Activated CD4-positive, alpha-beta T cell treated with anti-CD3 and anti-CD28 coated beads for 36 hours (primary cell): ENCODE measurements around the gene SCN4A. TPM values are rescaled to one million over a fixed set of nuclear protein-coding genes. Genes with fewer than 3 reads are reported as not detected.
"Not testable (repeated sequence)": the region's sequence is repeated elsewhere in the genome, so short reads cannot be mapped to it uniquely, and the experiment has no call there.

Source experiments
- ATAC-seq: fragments of 200-7000 bp; cut with Tn5 transposase; one replicate; pipeline ENCODE4 v1.10.0; 2021; ENCODE audit warnings: mild to moderate bottlenecking, moderate library complexity
- CTCF ChIA-PET: fragments of 350-600 bp; sonication (Branson Sonifier 250); formaldehyde crosslinking; loops from one replicate; lab custom pipeline; 2021; ENCODE audit warnings: antibody characterized with exemption; lab: Charles Lee
- POLR2A ChIA-PET: fragments of 350-600 bp; sonication (Branson Sonifier 250); formaldehyde crosslinking; loops from one replicate; lab custom pipeline; 2021; ENCODE audit warnings: antibody characterized with exemption, inconsistent platforms; lab: Charles Lee
- DNase-seq: peaks from one replicate; pipeline ENCODE4 v3.0.0-alpha.2; 2020
- H3K27ac Mint-ChIP-seq: one replicate; pipeline ENCODE4 v1.8.0; 2021; ENCODE audit warnings: mixed read lengths
- H3K27me3 Mint-ChIP-seq: one replicate; pipeline ENCODE4 v1.8.0; 2021; ENCODE audit warnings: mixed read lengths
- H3K36me3 Mint-ChIP-seq: one replicate; pipeline ENCODE4 v1.8.0; 2021; ENCODE audit warnings: low read depth, mixed read lengths
- H3K4me1 Mint-ChIP-seq: one replicate; pipeline ENCODE4 v1.8.0; 2021; ENCODE audit warnings: mixed read lengths
- H3K4me3 Mint-ChIP-seq: one replicate; pipeline ENCODE4 v1.8.0; 2021; ENCODE audit warnings: mild to moderate bottlenecking, moderate library complexity, mixed read lengths
- H3K9me3 Mint-ChIP-seq: one replicate; pipeline ENCODE4 v1.8.0; 2021; ENCODE audit warnings: low read depth, mixed read lengths
- intact Hi-C, 2 experiments: fragments of 100-400 bp; cut with DNase I in 1 of 2; cut with micrococcal nuclease in 1 of 2; formaldehyde crosslinking; loops; one replicate each; pipeline versions ENCODE4 v1.14.2 to v1.15.1; 2022 to 2024; cut with DNase I, micrococcal nuclease
- total RNA-seq, 2 experiments: library from RNA; stranded (reverse); gene quantifications; one replicate each; pipeline ENCODE4 v1.2.3, GENCODE V29; 2021

SCN4A gene
- total RNA-seq, 2 experiments from 2014 or later, result 0.21 to 0.50 TPM

DNA sequence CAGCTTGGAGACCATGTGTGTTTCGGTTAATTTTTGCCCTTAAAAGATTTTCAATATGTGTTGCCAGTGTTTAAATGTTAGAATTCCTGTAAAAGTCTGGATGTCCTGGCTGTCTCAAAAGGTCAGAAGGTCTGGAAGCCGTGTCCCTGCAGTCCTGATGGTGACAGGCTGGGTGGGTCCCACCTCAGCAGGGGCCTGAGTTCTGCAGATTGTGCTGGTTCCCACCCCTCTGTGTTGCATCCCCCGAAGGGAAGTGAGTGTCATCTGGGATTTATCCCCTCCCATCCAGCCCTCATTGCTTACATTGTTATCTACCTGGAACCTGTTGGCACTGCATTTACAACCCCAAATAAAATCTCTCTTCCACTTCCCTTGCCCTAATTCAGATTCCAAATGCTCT, 78.7 kb downstream of the SCN4A start:
- CTCF ChIA-PET, result interaction anchor here (2.2 kb wide), 1 partner anchor 31 kb away, joined by 5 read pairs; no protein-coding TSS in a partner anchor
- H3K9me3 Mint-ChIP-seq, H3K36me3 Mint-ChIP-seq, ATAC-seq, H3K4me3 Mint-ChIP-seq, intact Hi-C loops, DNase-seq, H3K4me1 Mint-ChIP-seq, POLR2A ChIA-PET, H3K27ac Mint-ChIP-seq, H3K27me3 Mint-ChIP-seq: not testable (repeated sequence)

DNA sequence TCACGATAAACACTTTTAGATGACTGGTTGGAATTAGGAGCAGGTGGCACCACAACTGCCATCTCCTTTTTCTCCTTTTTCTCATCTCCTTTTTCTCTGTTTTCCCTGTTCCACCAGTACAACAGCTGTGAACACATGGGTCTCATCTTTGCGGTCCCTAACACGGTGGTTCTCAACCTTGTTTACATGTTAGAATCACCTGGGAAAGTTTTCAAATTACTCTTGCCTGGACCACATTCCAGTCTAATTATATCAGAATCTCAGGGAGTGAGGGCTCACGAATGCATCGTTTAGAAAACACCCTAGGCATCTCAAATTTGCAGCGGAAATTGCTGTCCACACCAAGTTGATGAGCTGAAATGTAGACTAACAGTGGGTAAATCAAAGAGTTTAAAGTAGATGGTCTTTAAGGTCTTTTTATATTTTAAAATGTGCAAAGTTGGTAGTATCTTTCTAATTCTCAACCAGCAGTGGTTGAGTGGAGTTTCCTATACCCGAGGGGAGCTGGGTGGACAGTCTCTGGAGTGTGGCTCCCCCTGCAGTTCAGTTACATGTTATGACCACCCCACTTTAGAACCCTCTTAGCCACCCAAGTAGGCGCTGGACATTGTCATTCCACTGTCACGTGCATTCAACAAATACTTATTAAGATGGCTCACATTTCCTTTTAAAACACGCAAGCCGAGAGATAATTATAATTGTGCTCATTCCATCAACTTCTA, 80.2 kb downstream of the SCN4A start:
- H3K9me3 Mint-ChIP-seq, H3K36me3 Mint-ChIP-seq, ATAC-seq, intact Hi-C loops, H3K4me3 Mint-ChIP-seq, H3K27me3 Mint-ChIP-seq, H3K27ac Mint-ChIP-seq, DNase-seq, H3K4me1 Mint-ChIP-seq, POLR2A ChIA-PET: not testable (repeated sequence)
- CTCF ChIA-PET, result interaction anchor here (1.1 to 2.2 kb wide), 6 partner anchors 10 to 76 kb away, joined by 3 to 7 read pairs (median 4); no protein-coding TSS in a partner anchor

DNA sequence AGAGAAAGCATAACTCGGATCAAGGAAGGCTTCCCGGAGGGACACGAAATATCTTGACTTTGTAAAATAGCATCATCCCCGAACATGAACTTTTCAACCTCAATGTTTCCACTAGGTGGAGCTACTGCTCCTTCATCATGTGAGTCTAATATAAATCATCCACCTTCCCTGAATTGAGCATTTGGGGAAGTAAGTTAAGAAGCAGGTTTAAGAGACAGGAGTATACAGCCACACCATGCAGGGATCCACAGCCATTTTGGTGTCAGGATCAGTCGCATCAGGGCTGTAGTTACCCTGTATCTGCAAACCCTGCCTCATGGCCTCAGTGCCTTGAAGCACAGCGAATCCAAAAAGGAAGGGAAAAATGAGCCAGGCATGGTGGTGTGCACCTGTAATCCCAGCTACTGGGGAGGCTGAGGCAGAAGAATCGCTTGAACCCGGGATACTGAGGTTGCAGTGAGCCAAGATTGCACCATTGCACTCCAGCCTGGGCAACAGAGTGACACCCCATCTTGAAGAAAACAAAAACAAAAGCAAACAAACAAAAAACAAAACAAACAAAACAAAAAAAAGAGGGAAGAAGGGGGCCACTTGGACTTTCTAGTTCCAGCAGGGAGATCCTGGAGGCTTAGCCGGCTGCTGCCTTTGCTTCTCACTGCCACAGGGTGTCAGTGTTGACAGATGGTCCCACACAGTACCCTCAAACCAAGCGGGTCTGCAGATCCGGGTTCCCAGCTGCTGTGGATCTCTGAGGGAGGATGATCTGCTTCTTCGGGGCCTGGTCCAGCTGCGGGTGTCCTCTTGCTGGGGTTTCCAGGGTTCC, 83.5 kb downstream of the SCN4A start:
- intact Hi-C loops, POLR2A ChIA-PET: not testable (repeated sequence)
- CTCF ChIA-PET, result interaction anchor here (0.5 to 4.1 kb wide), 14 partner anchors 15 to 244 kb away, joined by 3 to 19 read pairs (median 4); partner anchors contain the start of gene CSHL1

More for the DNA sequence above, 83.5 kb downstream of the SCN4A start:
- not testable (repeated sequence) for H3K36me3 Mint-ChIP-seq, H3K9me3 Mint-ChIP-seq, H3K27me3 Mint-ChIP-seq, H3K4me3 Mint-ChIP-seq, H3K4me1 Mint-ChIP-seq, H3K27ac Mint-ChIP-seq
- DNase-seq (peak; percentile 36), ATAC-seq (peak; percentile 82)

Other genes starting within 250 kb of the SCN4A start
- 10 to 100 TPM; 51.0 to 53.6 TPM for gene STRADA, start 231.1 kb downstream of the SCN4A start, total RNA-seq
- gene CCDC47, start 199.3 kb downstream of the SCN4A start, total RNA-seq, result 10 to 100 TPM; 76.9 to 82.3 TPM
- 100 to 1,000 TPM; 109 to 173 TPM for gene DDX42, start 198.7 kb downstream of the SCN4A start, total RNA-seq
- gene PSMC5, start 145.5 kb downstream of the SCN4A start, total RNA-seq, result 100 to 1,000 TPM in 1 of 2 experiments, 10 to 100 TPM in 1; 98.2 to 160 TPM
- 10 to 100 TPM; 52.1 to 61.2 TPM for gene FTSJ3, start 145.3 kb downstream of the SCN4A start, total RNA-seq
- 100 to 1,000 TPM in 1 of 2 experiments, 10 to 100 TPM in 1; 100.0 to 101 TPM for gene SMARCD2, start 130.2 kb downstream of the SCN4A start, total RNA-seq
- not detected for gene CSH2, start 99.2 kb downstream of the SCN4A start, total RNA-seq
- not detected for gene GH2, start 91.0 kb downstream of the SCN4A start, total RNA-seq
- gene CSH1, start 76.3 kb downstream of the SCN4A start, total RNA-seq, result not detected
- not detected for gene CSHL1, start 61.7 kb downstream of the SCN4A start, total RNA-seq
- under 1 TPM in 1 of 2 experiments, not detected in 1; 0.28 TPM for gene GH1, start 54.1 kb downstream of the SCN4A start, total RNA-seq
- gene CD79B, start 40.6 kb downstream of the SCN4A start, total RNA-seq, result 10 to 100 TPM; 19.8 to 28.0 TPM
- gene PRR29, start 25.4 kb upstream of the SCN4A start, total RNA-seq, result 1 to 10 TPM; 1.0 to 1.5 TPM
- gene ICAM2, start 47.7 kb upstream of the SCN4A start, total RNA-seq, result 10 to 100 TPM; 46.6 to 49.0 TPM
- gene ERN1, start 157.2 kb upstream of the SCN4A start, total RNA-seq, result 10 to 100 TPM; 23.7 to 26.8 TPM